K562 (cell line): ENCODE measurements around the gene ATP6V0C. TPM values are rescaled to one million over a fixed set of nuclear protein-coding genes. Genes with fewer than 3 reads are reported as not detected.

Source experiments
- ATAC-seq: fragments of 200-7000 bp; cut with Tn5 transposase; 3 replicates; pipeline ENCODE4 v1.9.1; 2020; ENCODE audit warnings: moderate library complexity
- BruUV-seq: library from RNA; stranded (reverse); fragments of 400-500 nt; replicated peaks from 2 replicates; lab custom pipeline; 2021; lab: Mats Ljungman, UMichigan
- CTCF ChIA-PET: fragments of 300-600 bp; formaldehyde crosslinking; extraction: SDS; loops from one replicate; lab custom pipeline; 2021; ENCODE audit warnings: low intra/inter-chr PET ratio; lab: Yijun Ruan, JAX
- POLR2A ChIA-PET: fragments of 300-600, 350-650 bp; sonication (Branson Sonifier 250); formaldehyde crosslinking; extraction: SDS; loops from one replicate; lab custom pipeline; 2021; ENCODE audit warnings: antibody characterized with exemption, inconsistent platforms; lab: Yijun Ruan, JAX
- DNase-seq, 4 experiments: peaks; one replicate each; pipeline versions ENCODE4 v3.0.0 to v3.0.0-alpha.2; 2011 to 2018; ENCODE audit warnings: low spot score in 3 of 4, mixed read lengths in 3 of 4; ENCODE audit errors: extremely low read depth in 1 of 4
- FAIRE-seq: peaks from 2 replicates; lab custom pipeline; 2011; peaks lifted over from hg19 to GRCh38; lab: Jason Lieb, UNC
- H2AFZ ChIP-seq: 2 replicates; pipeline ENCODE4 v1.6.0; 2011; ENCODE audit warnings: low read depth, low read length, control low read depth, inconsistent platforms
- H3K27ac ChIP-seq: fragments of 200-600 bp; 3 replicates; pipeline ENCODE4 v1.8.0; 2011; ENCODE audit warnings: low read depth, mild to moderate bottlenecking, control low read depth, inconsistent platforms, low read length, moderate library complexity, mixed read lengths; ENCODE audit errors: extremely low read depth
- H3K27me3 ChIP-seq, 2 experiments: fragments of 300-600 bp in 1 of 2; 2 replicates in 1 of 2; 3 replicates in 1 of 2; pipeline versions ENCODE4 v1.6.0 to v1.8.0; 2011; ENCODE audit warnings: inconsistent platforms in 2 of 2, low read length in 2 of 2, mild to moderate bottlenecking in 1 of 2, mixed read lengths in 1 of 2, moderate library complexity in 1 of 2; ENCODE audit not compliant: control insufficient read depth in 2 of 2, insufficient read depth in 2 of 2
- H3K36me3 ChIP-seq: fragments of 300-600 bp; 3 replicates; pipeline ENCODE4 v1.8.0; 2011; ENCODE audit warnings: mild to moderate bottlenecking, low read length, inconsistent platforms; ENCODE audit not compliant: control insufficient read depth, insufficient read depth
- H3K4me1 ChIP-seq, 2 experiments: fragments of 200-600 bp in 1 of 2; replicated peaks in 1 of 2; 2 replicates in 1 of 2; 3 replicates in 1 of 2; pipeline versions ENCODE4 v1.5.1 to v1.8.0; 2011; ENCODE audit warnings: inconsistent platforms in 2 of 2, low read length in 2 of 2, mild to moderate bottlenecking in 1 of 2, mixed read lengths in 1 of 2, moderate library complexity in 1 of 2; ENCODE audit not compliant: control insufficient read depth in 2 of 2, insufficient read depth in 2 of 2
- H3K4me2 ChIP-seq: 2 replicates; pipeline ENCODE4 v1.6.1; 2011; ENCODE audit warnings: low read length, control low read depth, inconsistent platforms, mixed read lengths; ENCODE audit not compliant: insufficient read depth
- H3K4me3 ChIP-seq: fragments of 200-600 bp; sonication (generic), shearing (Covaris generic); 2 replicates; pipeline ENCODE4 v1.5.1; 2016; ENCODE audit warnings: control low read depth, inconsistent platforms
- H3K79me2 ChIP-seq: fragments of 200-600 bp; 3 replicates; pipeline ENCODE4 v1.8.0; 2011; ENCODE audit warnings: low read length, inconsistent platforms; ENCODE audit not compliant: control insufficient read depth, insufficient read depth
- H3K9ac ChIP-seq, 2 experiments: 2 replicates each; pipeline versions ENCODE4 v1.6.0 to v1.6.1; 2011; ENCODE audit warnings: low read depth in 2 of 2, low read length in 2 of 2, control low read depth in 1 of 2, inconsistent platforms in 1 of 2, mild to moderate bottlenecking in 1 of 2, mixed read lengths in 1 of 2; ENCODE audit not compliant: insufficient read depth in 1 of 2
- H3K9me1 ChIP-seq: one replicate; pipeline ENCODE4 v1.6.0; 2011; ENCODE audit warnings: inconsistent platforms, mild to moderate bottlenecking, low read length, moderate library complexity; ENCODE audit not compliant: control insufficient read depth, insufficient read depth
- H3K9me3 ChIP-seq: replicated peaks from 2 replicates; pipeline ENCODE4 v1.5.1; 2011; ENCODE audit warnings: low read depth, low read length, inconsistent platforms; ENCODE audit not compliant: control insufficient read depth, insufficient read depth
- H4K20me1 ChIP-seq: replicated peaks from 2 replicates; pipeline ENCODE4 v1.6.1; 2011; ENCODE audit warnings: low read length, inconsistent platforms, mixed read lengths; ENCODE audit not compliant: control insufficient read depth, insufficient read depth
- DNMT1 ChIP-seq: fragments of 450-650 bp; IDR thresholded peaks from 2 replicates; pipeline ENCODE4 v1.6.1; 2016; ENCODE audit warnings: antibody characterized with exemption, mild to moderate bottlenecking
- HBP1 ChIP-seq: fragments of 450-650 bp; formaldehyde crosslinking; IDR thresholded peaks from 2 replicates; pipeline ENCODE4 v1.4.0; 2022; ENCODE audit warnings: missing genetic modification characterization
- STAT5A ChIP-seq: IDR thresholded peaks from 2 replicates; pipeline ENCODE4 v1.6.1; 2012; ENCODE audit warnings: low read length, inconsistent platforms, borderline replicate concordance
- ZNF384 ChIP-seq: IDR thresholded peaks from 2 replicates; pipeline ENCODE4 v1.6.1; 2012; ENCODE audit warnings: low read depth, low read length, improper control_type of control experiment
- WGBS: fragments of 100-300 bp; shearing (Covaris generic); methylation state at CpG from one replicate; pipeline ENCODE4 v1.1.6; 2016; ENCODE audit warnings: low coverage, mixed read lengths; ENCODE audit not compliant: insufficient coverage; ENCODE audit errors: missing lambda C conversion rate; 5-methylcytosine and 5-hydroxymethylcytosine counted together
- in situ Hi-C: fragments of 300-500 bp; cut with MboI; formaldehyde crosslinking; loops from 4 replicates; pipeline ENCODE4 v1.15.0; 2018; ENCODE audit warnings: inconsistent platforms, mixed read lengths
- intact Hi-C: fragments of 100-400 bp; cut with micrococcal nuclease; formaldehyde crosslinking; loops from 2 replicates; pipeline ENCODE4 v1.14.2; 2022
- polyA plus RNA-seq, 8 experiments: library from polyadenylated mRNA; depleted of rRNA in 4 of 8; stranded (reverse) in 5 of 8; unstranded in 3 of 8; fragments of >200 nt; fragmentation: Nextera tagmentation in 2 of 8; fragmentation: Illumina TruSeq in 1 of 8; extraction: Ambion mirVana in 2 of 8; extraction: Trizol in 1 of 8; gene quantifications; 2 replicates each; pipeline versions ENCODE4 v1.2.1 to v1.2.3, GENCODE V29; 2011 to 2014; ENCODE audit warnings: inconsistent platforms in 1 of 8, missing spikeins in 1 of 8
- total RNA-seq, 7 experiments: library from RNA; depleted of rRNA in 6 of 7; stranded (reverse); fragments of >200 nt in 6 of 7; fragmentation: Illumina TruSeq in 2 of 7; extraction: Trizol in 2 of 7; gene quantifications; 2 replicates each; pipeline versions ENCODE4 v1.2.1 to v1.2.3, GENCODE V29; 2011 to 2021; ENCODE audit warnings: low replicate concordance in 1 of 7

Gene ATP6V0C
- total and polyA plus RNA-seq, 9 of the 15 experiments (the other 6 are each of a cell fraction or from before 2014, with no cell fraction given), result 2.9 to 228 (median 22.7) TPM

- no peak for TF ChIP-seq HBP1 (CRISPR knock-in tag)
Observed at GRCh38 chr16:2487517-2487842, 26.3 kb upstream of the ATP6V0C start (continued).

GRCh38 chr16:2487903-2488531, 25.7 kb upstream of the ATP6V0C start:
- Histone ChIP-seq H3K9ac (peak overlapping the region in 1 of 2 experiments; percentile 72; a peak in 2 of 4 replicates), H3K27me3 (no peaks in the 10 kb centered on the region), H3K9me1 (no peaks in the 10 kb centered on the region), H3K27ac (no peak overlapping the region), H3K4me1 (peaks cover 21 to 66% of the 10 kb centered on the region in 2 experiments), H3K4me3 (no peak overlapping the region), H3K9me3 (no peaks in the 10 kb centered on the region), H3K79me2 (peaks cover 61% of the 10 kb centered on the region), H4K20me1 (peaks cover 5% of the 10 kb centered on the region; the same call in 1 of the 2 replicates), H2AFZ (no peak overlapping the region), H3K36me3 (peaks cover 32% of the 10 kb centered on the region; the same call in 2 of the 3 replicates)
- POLR2A ChIA-PET, result interaction anchor here (0.5 to 2.4 kb wide), 4 partner anchors 8 to 119 kb away, joined by 3 to 8 read pairs (median 3); no protein-coding TSS in a partner anchor
- ATAC-seq (no peak), DNase-seq (no peak)
- 84% methylated on average over 13 of the region's 15 CpGs for WGBS
- no TSS peak for BruUV-seq
- intact Hi-C loops, result no loop called here
- TF ChIP-seq DNMT1 (no peak), ZNF384 (0 out of 2 replicates have a peak, but pooled peaks have one; percentile 17), STAT5A (no peak)
- TF ChIP-seq, all 486 proteins: peak for 1
- no peak overlapping the region for H3K4me2 ChIP-seq
- in situ Hi-C loops, result no loop called here
- CTCF ChIA-PET, result no interaction called here
- no peak for FAIRE-seq
